Activated CD4-positive, alpha-beta T cell treated with anti-CD3 and anti-CD28 coated beads, Interleukin-2, amount 10 ng/mL, durations not matched to agents 24 days and 14 days (primary cell): ENCODE data around the gene NUDT22. TPM values are rescaled to one million over a fixed set of nuclear protein-coding genes. Genes with fewer than 3 reads are reported as not detected.

ENCODE experiments used
- DNase-seq: peaks from one replicate; pipeline ENCODE4 v3.0.0; 2022
- H3K27ac Mint-ChIP-seq: one replicate; pipeline ENCODE4 v1.8.0; 2022; ENCODE audit warnings: mild to moderate bottlenecking, mixed read lengths
- H3K27me3 Mint-ChIP-seq: one replicate; pipeline ENCODE4 v1.8.0; 2022; ENCODE audit warnings: mixed read lengths
- H3K36me3 Mint-ChIP-seq: one replicate; pipeline ENCODE4 v1.8.0; 2022; ENCODE audit warnings: low read depth, mild to moderate bottlenecking, mixed read lengths
- H3K4me1 Mint-ChIP-seq: one replicate; pipeline ENCODE4 v1.8.0; 2021; ENCODE audit warnings: mixed read lengths
- H3K4me3 Mint-ChIP-seq: one replicate; pipeline ENCODE4 v1.8.0; 2022; ENCODE audit warnings: mild to moderate bottlenecking, moderate library complexity, mixed read lengths
- H3K9me3 Mint-ChIP-seq: one replicate; pipeline ENCODE4 v1.8.0; 2021; ENCODE audit warnings: mixed read lengths
- intact Hi-C: fragments of 100-400 bp; cut with micrococcal nuclease; formaldehyde crosslinking; loops from one replicate; pipeline ENCODE4 v1.15.1; 2023
- total RNA-seq: library from RNA; stranded (reverse); gene quantifications from 2 replicates; pipeline ENCODE4 v1.2.3, GENCODE V29; 2022

The NUDT22 gene
- total RNA-seq, 1 donor from 2014 or later: 72.6 TPM

GRCh38 chr11:64254326-64254725 is 28.3 kb downstream of the NUDT22 start:
- peaks cover 19% of the 10 kb centered on the region for H3K4me1 Mint-ChIP-seq
- H3K36me3 Mint-ChIP-seq: peaks cover 22% of the 10 kb centered on the region
- H3K4me3 Mint-ChIP-seq: no peak overlapping the region
- no peak overlapping the region for H3K27ac Mint-ChIP-seq
- intact Hi-C loops: no loop called here
- DNase-seq: no peak
- no peaks in the 10 kb centered on the region for H3K27me3 Mint-ChIP-seq
- no peaks in the 10 kb centered on the region for H3K9me3 Mint-ChIP-seq

DNA sequence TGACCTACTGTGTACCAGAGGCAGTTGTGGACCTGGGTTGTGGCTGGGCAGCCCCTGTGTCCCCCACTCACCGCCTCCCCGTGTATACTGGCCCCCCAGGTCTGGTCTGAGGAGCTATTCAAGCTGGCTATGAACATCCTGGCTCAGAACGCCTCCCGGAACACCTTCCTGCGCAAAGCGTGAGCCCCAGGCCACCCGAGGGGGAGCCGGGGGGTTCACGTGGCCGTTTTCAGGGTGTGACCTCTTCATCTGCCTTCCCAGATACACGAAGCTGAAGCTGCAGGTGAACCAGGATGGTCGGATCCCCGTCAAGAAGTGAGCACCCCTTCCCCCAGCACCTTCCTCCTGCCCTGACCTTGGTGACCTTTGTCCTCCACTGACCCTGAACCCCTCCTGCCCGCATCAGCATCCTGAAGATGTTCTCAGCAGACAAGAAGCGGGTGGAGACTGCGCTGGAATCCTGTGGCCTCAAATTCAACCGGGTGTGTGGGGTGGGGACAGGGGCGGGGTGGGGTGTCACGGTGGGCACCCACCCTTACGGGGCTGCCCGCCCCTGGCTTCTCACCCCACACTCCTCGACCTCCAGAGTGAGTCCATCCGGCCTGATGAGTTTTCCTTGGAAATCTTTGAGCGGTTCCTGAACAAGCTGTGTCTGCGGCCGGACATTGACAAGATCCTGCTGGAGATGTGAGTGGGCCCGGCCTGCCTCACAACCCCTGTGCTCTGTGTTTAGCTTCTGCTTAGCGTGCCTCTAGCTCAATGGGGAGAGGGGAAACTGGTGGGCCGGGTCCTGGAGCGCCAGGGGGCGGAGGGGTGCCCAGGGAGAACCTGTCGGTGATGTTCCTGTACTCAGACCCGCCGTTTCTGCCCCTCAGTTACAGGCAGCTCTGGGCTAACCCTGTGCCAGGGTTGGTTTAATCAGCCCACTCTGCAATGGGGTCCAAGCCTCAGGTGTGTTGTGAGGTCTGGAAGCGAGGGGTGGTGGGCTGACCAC is 29.4 kb downstream of the NUDT22 start:
- no peak overlapping the region for H3K4me3 Mint-ChIP-seq
- H3K27ac Mint-ChIP-seq: no peak overlapping the region
- peaks cover 32% of the 10 kb centered on the region for H3K36me3 Mint-ChIP-seq
- no peaks in the 10 kb centered on the region for H3K27me3 Mint-ChIP-seq
- peaks cover 25% of the 10 kb centered on the region for H3K4me1 Mint-ChIP-seq
- H3K9me3 Mint-ChIP-seq: no peaks in the 10 kb centered on the region
- intact Hi-C loops: no loop called here
- DNase-seq: no peak

DNA sequence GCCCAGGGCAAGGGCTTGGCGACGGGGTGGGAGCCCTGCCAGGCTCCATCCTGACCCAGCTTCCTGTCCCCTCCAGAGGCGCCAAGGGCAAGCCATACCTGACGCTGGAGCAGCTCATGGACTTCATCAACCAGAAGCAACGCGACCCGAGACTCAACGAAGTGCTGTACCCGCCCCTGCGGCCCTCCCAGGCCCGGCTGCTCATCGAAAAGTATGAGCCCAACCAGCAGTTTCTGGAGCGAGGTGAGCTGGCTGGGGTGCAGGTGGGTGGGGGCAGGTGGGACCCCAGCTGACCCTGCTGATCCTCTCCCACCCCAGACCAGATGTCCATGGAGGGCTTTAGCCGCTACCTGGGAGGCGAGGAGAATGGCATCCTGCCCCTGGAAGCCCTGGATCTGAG is 30.2 kb downstream of the NUDT22 start:
- H3K4me3 Mint-ChIP-seq: no peak overlapping the region
- H3K9me3 Mint-ChIP-seq: no peaks in the 10 kb centered on the region
- intact Hi-C loops: no loop called here
- no peak for DNase-seq
- peaks cover 20% of the 10 kb centered on the region for H3K4me1 Mint-ChIP-seq
- peaks cover 32% of the 10 kb centered on the region for H3K36me3 Mint-ChIP-seq
- no peak overlapping the region for H3K27ac Mint-ChIP-seq
- H3K27me3 Mint-ChIP-seq: no peaks in the 10 kb centered on the region

- Mint-ChIP-seq H3K4me3 (no peak overlapping the region), H3K9me3 (no peaks in the 10 kb centered on the region), H3K27me3 (no peaks in the 10 kb centered on the region), H3K36me3 (peaks cover 40% of the 10 kb centered on the region), H3K4me1 (peaks cover 14% of the 10 kb centered on the region), H3K27ac (no peak overlapping the region)
- intact Hi-C loops: no loop called here
- DNase-seq: no peak
Observed at GRCh38 chr11:64258356-64258755, 32.3 kb downstream of the NUDT22 start.

DNA sequence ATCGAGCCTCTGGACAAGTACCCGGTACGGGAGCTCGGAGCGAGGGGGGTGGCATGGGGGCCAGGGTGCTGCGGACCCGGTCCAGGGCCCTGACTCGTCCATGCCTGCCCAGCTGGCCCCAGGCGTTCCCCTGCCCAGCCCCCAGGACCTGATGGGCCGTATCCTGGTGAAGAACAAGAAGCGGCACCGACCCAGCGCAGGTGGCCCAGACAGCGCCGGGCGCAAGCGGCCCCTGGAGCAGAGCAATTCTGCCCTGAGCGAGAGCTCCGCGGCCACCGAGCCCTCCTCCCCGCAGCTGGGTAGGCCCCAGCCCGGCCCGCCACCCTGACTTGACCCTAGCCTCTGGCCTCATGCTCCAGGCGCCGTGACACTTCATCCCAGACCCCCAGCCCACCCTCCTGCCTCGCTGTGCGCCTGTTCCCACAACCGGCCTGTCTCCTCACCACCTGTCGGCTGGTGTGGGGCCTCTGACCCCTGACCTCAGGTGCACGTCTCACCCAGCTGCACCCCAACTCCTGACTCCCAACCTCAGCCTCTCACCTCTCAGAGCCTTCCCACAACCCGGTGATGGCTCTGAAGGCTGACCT is 33.0 kb downstream of the NUDT22 start:
- no peaks in the 10 kb centered on the region for H3K9me3 Mint-ChIP-seq
- no peaks in the 10 kb centered on the region for H3K27me3 Mint-ChIP-seq
- H3K4me1 Mint-ChIP-seq: peaks cover 12% of the 10 kb centered on the region
- no peak overlapping the region for H3K4me3 Mint-ChIP-seq
- DNase-seq: no peak
- intact Hi-C loops: no loop called here
- H3K36me3 Mint-ChIP-seq: peaks cover 38% of the 10 kb centered on the region
- H3K27ac Mint-ChIP-seq: no peak overlapping the region

- peaks cover 38% of the 10 kb centered on the region for H3K36me3 Mint-ChIP-seq
- no peaks in the 10 kb centered on the region for H3K27me3 Mint-ChIP-seq
- intact Hi-C loops: no loop called here
- no peak for DNase-seq
- no peaks in the 10 kb centered on the region for H3K9me3 Mint-ChIP-seq
- peaks cover 12% of the 10 kb centered on the region for H3K4me1 Mint-ChIP-seq
- no peak overlapping the region for H3K27ac Mint-ChIP-seq
- no peak overlapping the region for H3K4me3 Mint-ChIP-seq
Observed at GRCh38 chr11:64259533-64260067, 33.5 kb downstream of the NUDT22 start.

- H3K4me3 Mint-ChIP-seq: no peak overlapping the region
- peaks cover 35% of the 10 kb centered on the region for H3K36me3 Mint-ChIP-seq
- DNase-seq: no peak
- peak overlapping the region; percentile 48 for H3K27ac Mint-ChIP-seq
- H3K27me3 Mint-ChIP-seq: no peaks in the 10 kb centered on the region
- intact Hi-C loops: no loop called here
- H3K4me1 Mint-ChIP-seq: peaks cover 12% of the 10 kb centered on the region
- no peaks in the 10 kb centered on the region for H3K9me3 Mint-ChIP-seq
Observed at GRCh38 chr11:64260147-64260708, 34.2 kb downstream of the NUDT22 start.

DNA sequence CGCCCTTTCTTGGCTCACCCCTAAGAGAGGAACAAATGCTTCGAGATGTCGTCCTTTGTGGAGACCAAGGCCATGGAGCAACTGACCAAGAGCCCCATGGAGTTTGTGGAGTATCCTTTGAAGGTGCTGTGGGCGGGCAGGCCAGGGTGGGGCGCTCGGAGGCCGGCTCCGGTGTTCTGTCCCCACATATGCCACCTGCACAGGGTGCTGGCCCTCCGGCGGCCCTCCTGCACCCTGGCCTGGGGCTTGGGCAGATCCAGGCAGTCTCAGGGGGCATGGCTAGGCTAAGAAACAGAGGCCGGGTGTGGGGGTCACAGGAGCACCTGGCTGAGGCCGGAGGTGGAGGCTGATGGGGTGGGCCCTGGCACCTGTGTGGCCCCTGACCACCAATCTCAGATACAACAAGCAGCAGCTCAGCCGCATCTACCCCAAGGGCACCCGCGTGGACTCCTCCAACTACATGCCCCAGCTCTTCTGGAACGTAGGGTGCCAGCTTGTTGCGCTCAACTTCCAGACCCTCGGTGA is 35.5 kb downstream of the NUDT22 start:
- H3K27ac Mint-ChIP-seq: no peak overlapping the region
- H3K36me3 Mint-ChIP-seq: peaks cover 34% of the 10 kb centered on the region
- DNase-seq: no peak
- H3K9me3 Mint-ChIP-seq: no peaks in the 10 kb centered on the region
- no peak overlapping the region for H3K4me3 Mint-ChIP-seq
- intact Hi-C loops: no loop called here
- H3K27me3 Mint-ChIP-seq: no peaks in the 10 kb centered on the region
- peaks cover 12% of the 10 kb centered on the region for H3K4me1 Mint-ChIP-seq

GRCh38 chr11:64262271-64263002 is 36.4 kb downstream of the NUDT22 start:
- Mint-ChIP-seq H3K36me3 (peaks cover 33% of the 10 kb centered on the region), H3K9me3 (no peaks in the 10 kb centered on the region), H3K27me3 (no peaks in the 10 kb centered on the region), H3K27ac (no peak overlapping the region), H3K4me1 (peaks cover 12% of the 10 kb centered on the region), H3K4me3 (no peak overlapping the region)
- intact Hi-C loops: no loop called here
- DNase-seq: no peak

GRCh38 chr11:64263021-64263946 is 37.2 kb downstream of the NUDT22 start:
- Mint-ChIP-seq H3K9me3 (no peaks in the 10 kb centered on the region), H3K27ac (no peak overlapping the region), H3K4me3 (no peak overlapping the region), H3K27me3 (no peaks in the 10 kb centered on the region), H3K36me3 (peaks cover 28% of the 10 kb centered on the region), H3K4me1 (peaks cover 18% of the 10 kb centered on the region)
- intact Hi-C loops: no loop called here
- no peak for DNase-seq

GRCh38 chr11:64263947-64264317 is 37.9 kb downstream of the NUDT22 start:
- intact Hi-C loops: no loop called here
- H3K4me3 Mint-ChIP-seq: no peak overlapping the region

DNA sequence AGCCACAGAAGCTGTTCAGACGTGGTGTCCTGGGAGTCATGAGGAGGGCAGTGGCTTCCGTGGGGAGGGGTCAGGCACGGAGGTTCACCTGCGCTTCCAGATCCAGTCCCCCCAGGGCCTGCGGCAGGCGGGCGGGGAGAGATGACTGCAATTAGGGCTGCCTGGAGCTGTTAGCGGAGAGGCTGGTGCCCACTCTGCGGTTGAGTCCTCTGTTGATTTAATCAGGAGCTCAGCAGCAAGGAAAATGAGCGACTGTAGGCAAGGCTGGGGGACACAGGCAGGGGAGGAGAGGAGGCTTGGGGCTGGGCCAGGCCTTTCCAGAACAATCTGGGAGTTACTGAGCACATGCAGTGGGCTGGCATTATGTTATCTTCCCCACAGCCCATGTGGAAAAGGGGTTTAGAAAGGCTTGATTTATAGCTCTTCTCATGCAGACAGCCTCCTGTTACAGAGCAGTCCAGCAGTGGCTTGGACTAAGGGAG is 38.3 kb downstream of the NUDT22 start:
- DNase-seq: no peak
- H3K36me3 Mint-ChIP-seq: peaks cover 26% of the 10 kb centered on the region
- H3K4me1 Mint-ChIP-seq: peaks cover 25% of the 10 kb centered on the region
- intact Hi-C loops: no loop called here
- H3K27me3 Mint-ChIP-seq: no peaks in the 10 kb centered on the region
- no peaks in the 10 kb centered on the region for H3K9me3 Mint-ChIP-seq
- no peak overlapping the region for H3K27ac Mint-ChIP-seq
- no peak overlapping the region for H3K4me3 Mint-ChIP-seq

More at GRCh38 chr11:64263947-64264317, 37.9 kb downstream of the NUDT22 start:
- Mint-ChIP-seq H3K9me3 (no peaks in the 10 kb centered on the region), H3K27ac (no peak overlapping the region), H3K4me1 (peaks cover 24% of the 10 kb centered on the region), H3K36me3 (peaks cover 27% of the 10 kb centered on the region), H3K27me3 (no peaks in the 10 kb centered on the region)
- DNase-seq: no peak
